DOHH2 (cell line): Measurements from ENCODE around the gene UNC13A.

Source experiments
- H3F3A ChIP-seq: fragments of 200-600 bp; sonication (generic), shearing (Covaris generic); 2 replicates; pipeline ENCODE4 v1.6.0; 2016; ENCODE audit warnings: antibody characterized with exemption, mild to moderate bottlenecking; ENCODE audit not compliant: control insufficient read depth, insufficient read depth
- H3K27ac ChIP-seq: fragments of 200-600 bp; sonication (generic); 2 replicates; pipeline ENCODE4 v1.5.1; 2014; ENCODE audit warnings: low read depth, mild to moderate bottlenecking, low read length, moderate library complexity
- H3K27me3 ChIP-seq: fragments of 200-600 bp; sonication (generic); 2 replicates; pipeline ENCODE4 v1.6.1; 2014; ENCODE audit warnings: mild to moderate bottlenecking, low read length, mixed read lengths; ENCODE audit not compliant: control insufficient read depth
- H3K36me3 ChIP-seq: fragments of 200-600 bp; sonication (generic); 2 replicates; pipeline ENCODE4 v1.6.1; 2014; ENCODE audit warnings: mild to moderate bottlenecking, low read length, moderate library complexity, mixed read lengths; ENCODE audit not compliant: control insufficient read depth
- H3K4me1 ChIP-seq: fragments of 200-600 bp; sonication (generic); 2 replicates; pipeline ENCODE4 v1.6.1; 2014; ENCODE audit warnings: mild to moderate bottlenecking, low read length, mixed read lengths; ENCODE audit not compliant: control insufficient read depth
- H3K4me2 ChIP-seq: fragments of 200-600 bp; sonication (generic); 2 replicates; pipeline ENCODE4 v1.6.0; 2014; ENCODE audit warnings: mild to moderate bottlenecking, low read length, moderate library complexity
- H3K4me3 ChIP-seq: fragments of 200-600 bp; sonication (generic); 2 replicates; pipeline ENCODE4 v1.5.1; 2014; ENCODE audit warnings: mild to moderate bottlenecking, low read length, mixed read lengths
- H3K79me2 ChIP-seq: fragments of 200-600 bp; sonication (generic); 2 replicates; pipeline ENCODE4 v1.6.1; 2014; ENCODE audit warnings: mild to moderate bottlenecking, low read length, mixed read lengths; ENCODE audit not compliant: control insufficient read depth
- H3K9me2 ChIP-seq: fragments of 200-600 bp; sonication (generic); replicated peaks from 2 replicates; pipeline ENCODE4 v1.6.1; 2014; ENCODE audit warnings: mild to moderate bottlenecking, low read length, mixed read lengths; ENCODE audit not compliant: control insufficient read depth
- H3K9me3 ChIP-seq: fragments of 200-600 bp; sonication (generic); 2 replicates; pipeline ENCODE4 v1.6.1; 2014; ENCODE audit warnings: antibody characterized with exemption, low read length, mixed read lengths; ENCODE audit not compliant: control insufficient read depth, insufficient read depth
- H4K20me1 ChIP-seq: fragments of 200-600 bp; sonication (generic); 2 replicates; pipeline ENCODE4 v1.6.0; 2014; ENCODE audit warnings: low read depth, mild to moderate bottlenecking, antibody characterized with exemption, low read length, moderate library complexity; ENCODE audit not compliant: control insufficient read depth, insufficient read depth
- EZH2phosphoT487 ChIP-seq: fragments of 200-600 bp; sonication (generic); IDR thresholded peaks from 2 replicates; pipeline ENCODE4 v1.6.1; 2017; ENCODE audit warnings: borderline replicate concordance, mild to moderate bottlenecking, antibody characterized with exemption, low read length, moderate library complexity, mixed read lengths
- TF ChIP-seq, protein P1 (sequence below): fragments of 200-600 bp; sonication (generic); IDR thresholded peaks from one replicate; pipeline ENCODE4 v1.5.1; 2014; ENCODE audit warnings: antibody characterized with exemption, mild to moderate bottlenecking, low read depth, low read length; ENCODE audit not compliant: poor library complexity, severe bottlenecking

Gene UNC13A

DNA sequence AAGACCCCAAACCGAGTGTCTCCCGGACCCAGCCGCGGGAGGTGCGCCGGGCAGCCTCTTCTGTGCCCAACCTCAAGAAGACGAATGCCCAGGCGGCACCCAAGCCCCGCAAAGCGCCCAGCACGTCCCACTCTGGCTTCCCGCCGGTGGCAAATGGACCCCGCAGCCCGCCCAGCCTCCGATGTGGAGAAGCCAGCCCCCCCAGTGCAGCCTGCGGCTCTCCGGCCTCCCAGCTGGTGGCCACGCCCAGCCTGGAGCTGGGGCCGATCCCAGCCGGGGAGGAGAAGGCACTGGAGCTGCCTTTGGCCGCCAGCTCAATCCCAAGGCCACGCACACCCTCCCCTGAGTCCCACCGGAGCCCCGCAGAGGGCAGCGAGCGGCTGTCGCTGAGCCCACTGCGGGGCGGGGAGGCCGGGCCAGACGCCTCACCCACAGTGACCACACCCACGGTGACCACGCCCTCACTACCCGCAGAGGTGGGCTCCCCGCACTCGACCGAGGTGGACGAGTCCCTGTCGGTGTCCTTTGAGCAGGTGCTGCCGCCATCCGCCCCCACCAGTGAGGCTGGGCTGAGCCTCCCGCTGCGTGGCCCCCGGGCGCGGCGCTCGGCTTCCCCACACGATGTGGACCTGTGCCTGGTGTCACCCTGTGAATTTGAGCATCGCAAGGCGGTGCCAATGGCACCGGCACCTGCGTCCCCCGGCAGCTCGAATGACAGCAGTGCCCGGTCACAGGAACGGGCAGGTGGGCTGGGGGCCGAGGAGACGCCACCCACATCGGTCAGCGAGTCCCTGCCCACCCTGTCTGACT, 39.0 kb upstream of the UNC13A start:
- Histone ChIP-seq H3K27me3 (no peaks in the 10 kb centered on the region), H3K79me2 (peaks cover 26% of the 10 kb centered on the region), H3F3A (no peaks in the 10 kb centered on the region), H3K4me1 (peaks cover 1% of the 10 kb centered on the region; the same call in 1 of the 2 replicates), H3K9me3 (no peaks in the 10 kb centered on the region), H3K36me3 (peaks cover 81% of the 10 kb centered on the region), H3K9me2 (no peaks in the 10 kb centered on the region), H4K20me1 (no peaks in the 10 kb centered on the region), H3K4me2 (no peak overlapping the region), H3K4me3 (no peak overlapping the region), H3K27ac (no peak overlapping the region)
- TF ChIP-seq EZH2phosphoT487: no peak
- TF ChIP-seq, protein P1, sequence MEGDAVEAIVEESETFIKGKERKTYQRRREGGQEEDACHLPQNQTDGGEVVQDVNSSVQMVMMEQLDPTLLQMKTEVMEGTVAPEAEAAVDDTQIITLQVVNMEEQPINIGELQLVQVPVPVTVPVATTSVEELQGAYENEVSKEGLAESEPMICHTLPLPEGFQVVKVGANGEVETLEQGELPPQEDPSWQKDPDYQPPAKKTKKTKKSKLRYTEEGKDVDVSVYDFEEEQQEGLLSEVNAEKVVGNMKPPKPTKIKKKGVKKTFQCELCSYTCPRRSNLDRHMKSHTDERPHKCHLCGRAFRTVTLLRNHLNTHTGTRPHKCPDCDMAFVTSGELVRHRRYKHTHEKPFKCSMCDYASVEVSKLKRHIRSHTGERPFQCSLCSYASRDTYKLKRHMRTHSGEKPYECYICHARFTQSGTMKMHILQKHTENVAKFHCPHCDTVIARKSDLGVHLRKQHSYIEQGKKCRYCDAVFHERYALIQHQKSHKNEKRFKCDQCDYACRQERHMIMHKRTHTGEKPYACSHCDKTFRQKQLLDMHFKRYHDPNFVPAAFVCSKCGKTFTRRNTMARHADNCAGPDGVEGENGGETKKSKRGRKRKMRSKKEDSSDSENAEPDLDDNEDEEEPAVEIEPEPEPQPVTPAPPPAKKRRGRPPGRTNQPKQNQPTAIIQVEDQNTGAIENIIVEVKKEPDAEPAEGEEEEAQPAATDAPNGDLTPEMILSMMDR: no peak

DNA sequence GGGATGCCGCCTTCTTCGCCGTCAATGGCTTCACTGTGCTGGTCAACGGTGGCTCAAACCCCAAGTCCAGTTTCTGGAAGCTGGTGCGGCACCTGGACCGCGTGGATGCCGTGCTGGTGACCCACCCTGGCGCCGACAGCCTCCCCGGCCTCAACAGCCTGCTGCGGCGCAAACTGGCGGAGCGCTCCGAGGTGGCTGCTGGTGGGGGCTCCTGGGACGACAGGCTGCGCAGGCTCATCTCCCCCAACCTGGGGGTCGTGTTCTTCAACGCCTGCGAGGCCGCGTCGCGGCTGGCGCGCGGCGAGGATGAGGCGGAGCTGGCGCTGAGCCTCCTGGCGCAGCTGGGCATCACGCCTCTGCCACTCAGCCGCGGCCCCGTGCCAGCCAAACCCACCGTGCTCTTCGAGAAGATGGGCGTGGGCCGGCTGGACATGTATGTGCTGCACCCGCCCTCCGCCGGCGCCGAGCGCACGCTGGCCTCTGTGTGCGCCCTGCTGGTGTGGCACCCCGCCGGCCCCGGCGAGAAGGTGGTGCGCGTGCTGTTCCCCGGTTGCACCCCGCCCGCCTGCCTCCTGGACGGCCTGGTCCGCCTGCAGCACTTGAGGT, 38.1 kb upstream of the UNC13A start:
- Histone ChIP-seq H3K79me2 (peaks cover 28% of the 10 kb centered on the region), H3K27me3 (no peaks in the 10 kb centered on the region), H3K9me3 (no peaks in the 10 kb centered on the region), H3K9me2 (no peaks in the 10 kb centered on the region), H3F3A (no peaks in the 10 kb centered on the region), H4K20me1 (peaks cover 3% of the 10 kb centered on the region; the same call in 1 of the 2 replicates), H3K4me1 (peaks cover 10% of the 10 kb centered on the region), H3K4me3 (no peak overlapping the region), H3K27ac (no peak overlapping the region), H3K36me3 (peaks cover 83% of the 10 kb centered on the region), H3K4me2 (no peak overlapping the region)
- no peak for TF ChIP-seq EZH2phosphoT487
- TF ChIP-seq, protein P1: no peak

DNA sequence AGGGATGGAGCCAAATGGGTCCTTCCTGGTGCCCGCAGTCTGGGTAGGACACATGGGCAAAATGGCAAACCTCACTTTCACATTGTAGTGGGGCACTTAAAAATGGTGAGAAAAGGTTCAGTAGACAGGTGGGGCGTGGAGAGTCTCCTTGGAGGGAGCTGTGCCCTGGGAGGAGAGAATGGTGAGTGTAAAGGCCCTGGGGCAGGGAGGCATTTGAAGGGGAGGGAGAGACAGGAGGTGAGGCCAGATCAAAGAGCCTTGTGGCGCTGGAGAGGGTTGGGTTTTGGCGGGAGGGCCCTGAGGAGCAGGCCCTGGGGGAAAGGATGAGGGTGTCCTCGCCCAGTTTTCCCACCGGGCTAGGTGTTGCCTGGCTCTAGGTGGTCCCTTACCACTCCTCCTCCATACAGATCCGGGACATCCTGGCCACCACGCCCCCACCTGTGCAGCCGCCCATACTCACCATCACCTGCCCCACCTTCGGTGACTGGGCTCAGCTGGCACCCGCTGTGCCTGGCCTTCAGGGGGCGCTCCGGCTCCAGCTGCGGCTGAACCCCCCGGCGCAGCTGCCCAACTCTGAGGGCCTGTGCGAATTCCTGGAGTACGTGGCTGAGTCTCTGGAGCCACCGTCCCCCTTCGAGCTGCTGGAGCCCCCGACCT, 37.4 kb upstream of the UNC13A start:
- Histone ChIP-seq H3F3A (no peaks in the 10 kb centered on the region), H3K9me2 (no peaks in the 10 kb centered on the region), H3K4me3 (no peak overlapping the region), H3K9me3 (no peaks in the 10 kb centered on the region), H3K4me1 (peaks cover 17% of the 10 kb centered on the region), H3K4me2 (no peak overlapping the region), H3K27me3 (no peaks in the 10 kb centered on the region), H4K20me1 (peaks cover 9% of the 10 kb centered on the region), H3K27ac (no peak overlapping the region), H3K36me3 (peaks cover 82% of the 10 kb centered on the region), H3K79me2 (peaks cover 29% of the 10 kb centered on the region)
- TF ChIP-seq, protein P1: peak; percentile 67
- TF ChIP-seq EZH2phosphoT487: no peak
